Activated CD4-positive, alpha-beta T cell treated with anti-CD3 and anti-CD28 coated beads for 4 hours (primary cell): ENCODE measurements around the gene ESRRB.

Experiments used
- DNase-seq, 2 donors: peaks; one replicate each; pipeline ENCODE4 v3.0.0-alpha.2; 2020

ESRRB gene

DNA sequence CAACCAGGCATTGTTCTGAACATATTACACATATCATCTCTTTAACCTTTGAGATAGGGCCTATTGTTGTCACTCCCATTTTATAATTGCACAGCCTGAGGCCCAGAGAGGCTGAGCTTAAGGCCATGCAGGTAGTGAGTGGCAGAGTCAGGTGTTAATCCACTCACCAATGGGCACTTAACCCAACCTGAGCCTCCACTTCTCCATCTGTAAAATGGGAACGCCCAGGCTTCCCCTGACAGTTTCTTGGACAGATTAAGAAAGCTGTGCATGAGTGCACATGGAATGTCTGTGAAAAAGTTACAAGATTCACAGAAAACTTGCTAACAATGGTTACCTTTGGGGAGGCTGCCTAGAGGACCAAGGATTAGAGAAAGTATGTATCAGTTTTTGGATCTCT is 32.9 kb downstream of the ESRRB start:
- DNase-seq = no peak

DNA sequence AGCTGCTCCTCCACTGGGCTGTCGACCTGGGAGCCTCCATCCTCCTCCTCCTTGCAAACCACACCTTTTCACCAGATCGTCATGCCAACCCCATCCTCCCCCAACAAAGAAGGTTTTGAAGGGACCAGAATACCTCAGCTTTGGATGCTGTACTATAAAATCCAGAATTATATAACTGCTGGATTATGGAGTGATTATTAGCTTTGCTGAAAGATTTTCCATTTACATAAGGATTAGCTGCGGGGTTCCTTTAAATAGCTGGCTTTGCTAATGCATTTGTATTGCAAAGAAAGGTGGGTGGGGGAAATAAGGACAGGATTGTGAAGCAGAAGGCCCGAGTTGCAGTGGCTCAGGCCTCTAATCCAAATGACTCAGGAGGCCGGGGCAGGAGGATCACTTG is 36.6 kb downstream of the ESRRB start:
- DNase-seq = no peak

DNA sequence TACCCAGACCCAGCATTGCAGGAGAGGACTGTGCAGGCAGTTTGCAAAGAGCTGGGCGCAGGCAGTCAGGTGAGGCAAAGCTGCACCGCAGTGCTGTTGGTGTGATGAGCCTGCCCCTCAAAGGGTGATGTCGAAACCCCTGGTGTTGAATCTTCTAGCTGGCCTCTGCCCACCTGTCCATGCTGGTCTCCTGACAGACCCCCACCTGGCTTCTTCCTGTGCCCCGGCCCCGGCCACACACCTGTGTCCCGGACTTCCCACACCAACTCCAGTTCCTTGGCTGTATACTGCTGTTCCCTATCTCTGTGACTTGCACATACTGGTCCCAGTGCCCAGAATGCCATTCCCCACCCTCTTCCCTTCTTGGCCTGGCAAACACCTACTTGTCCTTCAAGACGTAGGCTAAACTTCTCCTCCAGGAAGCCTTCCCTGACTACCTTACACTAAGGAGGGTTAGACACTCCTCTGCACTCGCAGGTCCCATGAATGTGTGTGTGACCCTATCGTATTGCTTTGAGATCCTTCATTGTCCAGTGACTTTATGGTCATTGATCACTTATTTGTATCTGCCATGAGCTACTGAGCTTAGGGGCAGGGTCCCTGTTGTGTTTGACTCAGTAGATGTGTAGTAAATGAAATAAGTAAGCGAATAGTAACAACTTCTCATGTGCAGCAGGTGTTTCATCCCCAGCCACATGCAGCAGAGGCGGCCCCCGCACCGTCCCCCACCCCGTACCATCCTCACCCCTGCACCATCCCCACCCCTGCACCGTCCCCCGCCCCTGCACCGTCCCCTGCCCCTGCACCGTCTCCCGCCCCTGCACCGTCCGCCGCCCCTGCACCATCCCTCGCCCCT is 37.4 kb downstream of the ESRRB start:
- no peak for DNase-seq

DNA sequence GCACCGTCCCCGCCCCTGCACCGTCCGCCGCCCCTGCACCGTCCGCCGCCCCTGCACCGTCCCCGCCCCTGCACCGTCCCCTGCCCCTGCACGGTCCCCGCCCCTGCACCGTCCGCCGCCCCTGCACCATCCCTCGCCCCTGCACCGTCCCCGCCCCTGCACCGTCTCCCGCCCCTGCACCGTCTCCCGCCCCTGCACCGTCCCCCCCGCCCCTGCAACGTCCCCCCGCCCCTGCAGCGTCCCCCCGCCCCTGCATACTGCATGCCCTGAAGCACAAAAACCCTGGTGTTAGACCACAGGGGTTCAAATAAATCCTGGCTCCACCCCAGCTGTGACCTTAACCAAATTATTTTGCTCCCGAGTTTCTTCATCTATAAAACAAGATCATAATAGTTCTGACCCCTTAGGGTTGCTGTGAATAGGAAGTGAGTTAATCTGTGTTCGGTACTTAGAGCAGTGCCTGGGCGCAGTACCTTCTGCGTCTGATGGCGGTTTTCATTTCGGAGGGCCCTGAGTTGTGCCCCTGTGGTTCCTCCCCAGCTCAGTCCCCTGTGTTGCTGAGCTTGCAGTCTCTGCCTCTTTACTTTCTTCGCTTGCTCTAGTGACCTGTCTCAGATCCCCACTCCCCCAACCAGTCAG is 38.1 kb downstream of the ESRRB start:
- no peak for DNase-seq

DNA sequence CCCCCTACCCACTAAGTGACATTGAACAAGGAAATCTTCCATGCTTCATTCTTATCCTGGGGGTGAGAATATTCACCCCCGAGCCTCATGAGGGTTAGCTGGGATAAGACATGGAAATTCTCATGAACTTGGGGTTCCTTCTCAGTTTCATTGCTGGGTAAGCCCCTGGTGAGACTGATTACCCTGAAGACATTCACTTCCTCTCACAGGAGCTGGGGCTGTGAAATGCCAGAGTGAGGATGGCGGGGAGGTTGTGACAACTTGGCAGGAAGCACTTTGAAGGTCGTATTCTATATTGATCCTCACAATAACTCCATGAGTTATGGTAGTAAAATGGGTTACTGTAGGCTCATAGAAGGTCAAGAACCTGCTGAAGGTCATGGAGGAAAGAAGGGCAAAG is 43.5 kb downstream of the ESRRB start:
- DNase-seq = no peak

DNA sequence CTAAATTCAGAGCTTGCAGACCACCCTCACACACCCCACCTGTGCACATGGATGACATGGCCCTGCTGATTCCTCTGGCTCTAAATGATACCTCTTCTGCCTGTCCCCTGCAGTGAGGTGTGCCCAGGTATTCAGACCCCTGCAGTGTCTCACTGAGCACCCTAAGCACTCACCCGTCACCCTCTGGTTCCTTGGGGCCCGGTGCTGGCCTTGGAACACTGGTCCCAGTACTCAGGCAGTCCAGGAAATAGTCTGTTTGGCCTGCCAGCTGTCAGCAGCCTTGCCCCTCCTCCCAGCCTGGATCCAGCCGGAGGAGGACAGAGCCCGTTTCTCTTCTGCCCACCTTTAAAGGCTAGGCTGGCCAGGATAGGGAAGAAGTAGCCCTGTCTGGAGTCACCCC is 44.9 kb downstream of the ESRRB start:
- DNase-seq = no peak

DNA sequence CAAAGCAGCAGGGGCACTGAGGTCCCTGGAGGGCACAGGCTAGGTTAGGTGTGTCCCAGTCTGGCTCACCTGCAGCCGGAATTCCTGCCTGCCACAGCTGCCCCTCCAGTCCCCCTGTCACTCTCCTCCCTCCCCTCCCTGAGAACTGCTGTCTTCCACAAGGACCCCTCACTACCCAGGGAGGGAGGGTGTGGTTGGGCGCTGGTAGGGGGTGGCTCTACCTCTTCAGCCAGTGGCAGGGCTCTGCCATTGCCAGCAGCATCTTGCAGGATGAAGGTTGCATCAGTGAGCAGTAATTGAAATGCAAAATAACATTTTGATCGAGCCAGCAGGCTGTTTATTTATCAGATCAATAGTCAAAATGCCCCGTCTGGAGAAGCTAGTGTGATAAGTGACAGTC is 45.7 kb downstream of the ESRRB start:
- no peak for DNase-seq

DNA sequence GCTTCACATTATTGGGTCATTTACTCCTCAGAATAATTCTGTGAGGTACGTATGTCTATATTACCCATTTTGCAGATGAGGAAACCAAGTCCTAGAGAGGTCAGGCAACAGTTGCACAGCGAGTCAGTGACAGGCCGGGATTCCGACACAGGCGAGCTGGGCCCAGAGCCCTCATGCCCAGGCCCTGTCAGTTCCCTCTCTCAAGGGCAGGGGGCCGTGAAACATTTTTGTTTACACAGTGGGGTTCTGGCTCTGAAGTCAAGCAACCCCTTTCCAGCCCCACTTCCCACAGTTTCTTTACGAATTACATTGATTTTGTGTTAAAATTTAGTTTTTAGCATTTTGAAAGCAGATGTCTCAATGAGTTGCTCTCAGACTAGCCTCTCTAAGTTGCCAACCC is 46.7 kb downstream of the ESRRB start:
- DNase-seq = no peak

DNA sequence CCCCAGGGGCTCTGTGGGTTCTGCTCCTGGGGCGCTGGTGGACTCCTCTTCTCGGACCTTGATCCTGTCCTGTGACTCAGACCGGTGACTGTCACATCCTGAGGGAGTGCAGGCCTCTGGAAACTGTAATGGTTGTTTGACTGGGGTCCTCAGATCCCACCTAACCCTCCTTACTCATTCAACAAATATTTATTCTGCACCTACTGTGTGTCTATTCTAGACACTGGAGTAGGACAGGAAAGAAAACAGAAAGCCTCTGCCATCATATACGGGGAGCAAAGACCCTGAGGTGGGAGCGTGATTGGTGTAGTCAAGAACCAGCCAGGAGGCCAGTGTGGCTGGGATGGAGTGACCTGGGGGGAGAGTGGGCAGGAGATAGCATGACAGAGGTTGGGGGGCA is 47.6 kb downstream of the ESRRB start:
- no peak for DNase-seq

DNA sequence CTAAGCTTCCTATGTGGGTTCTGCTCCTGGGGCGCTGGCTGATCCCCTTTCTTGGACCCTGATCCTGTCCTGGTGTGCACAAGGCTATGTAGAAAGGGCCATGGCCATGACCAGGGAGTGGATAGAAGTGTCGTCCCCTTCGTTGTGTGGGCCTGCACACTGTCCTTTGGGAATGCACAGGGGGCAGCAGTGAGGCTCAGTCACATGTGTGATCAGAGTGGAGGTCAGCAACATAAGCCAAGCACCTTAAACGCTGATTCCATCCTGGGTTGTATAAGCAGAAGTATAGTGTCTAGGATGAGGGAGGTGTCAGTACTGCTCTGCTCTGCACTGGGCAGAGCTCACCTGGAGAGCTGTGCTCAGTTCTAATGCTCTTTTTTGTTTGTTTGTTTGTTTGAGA is 48.4 kb downstream of the ESRRB start:
- DNase-seq = no peak

DNA sequence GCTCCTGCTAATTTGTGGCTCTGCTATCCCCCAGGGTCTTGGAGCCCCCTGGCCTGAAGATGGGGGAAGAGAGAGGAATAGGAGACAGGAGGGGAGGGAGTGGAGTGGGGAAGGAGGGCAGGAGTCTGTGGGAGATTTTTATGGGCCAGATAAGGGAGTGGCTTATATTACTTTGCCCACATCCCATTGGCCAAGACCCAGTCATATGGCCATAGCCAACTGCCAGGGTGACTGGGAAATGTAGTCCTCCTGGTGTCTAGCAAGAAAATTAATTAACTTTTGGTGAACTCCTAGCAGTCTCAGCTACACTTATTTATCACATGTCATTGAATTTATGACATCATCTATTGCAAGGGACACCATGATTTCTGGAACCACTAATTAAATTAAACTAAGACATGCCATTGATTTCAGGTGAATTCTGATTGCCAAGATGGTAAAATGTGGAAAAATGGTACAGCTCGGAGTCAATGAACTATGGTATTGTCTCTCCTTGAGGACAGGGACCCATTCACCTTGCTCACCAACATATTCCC is 50.3 kb downstream of the ESRRB start:
- no peak for DNase-seq

DNA sequence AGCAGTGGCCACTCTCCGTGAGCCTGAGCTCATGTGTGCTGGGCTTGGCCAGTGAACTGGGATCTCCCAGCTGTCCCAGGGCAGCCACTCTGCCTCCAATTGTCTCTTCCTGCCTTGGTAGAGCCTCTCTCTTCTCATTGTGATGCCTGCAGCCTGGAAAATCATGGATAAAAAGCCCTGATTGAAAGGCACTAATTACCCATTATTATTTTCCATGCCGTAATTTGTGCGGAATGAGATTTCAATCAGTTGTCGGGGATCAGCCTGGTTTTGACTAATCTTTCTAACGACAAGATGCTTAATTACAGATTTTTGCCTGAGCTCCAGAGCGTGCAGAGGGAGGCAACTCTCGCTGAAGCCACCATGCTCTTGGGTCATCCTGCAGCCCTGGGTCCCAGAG is 52.7 kb downstream of the ESRRB start:
- DNase-seq = no peak

DNA sequence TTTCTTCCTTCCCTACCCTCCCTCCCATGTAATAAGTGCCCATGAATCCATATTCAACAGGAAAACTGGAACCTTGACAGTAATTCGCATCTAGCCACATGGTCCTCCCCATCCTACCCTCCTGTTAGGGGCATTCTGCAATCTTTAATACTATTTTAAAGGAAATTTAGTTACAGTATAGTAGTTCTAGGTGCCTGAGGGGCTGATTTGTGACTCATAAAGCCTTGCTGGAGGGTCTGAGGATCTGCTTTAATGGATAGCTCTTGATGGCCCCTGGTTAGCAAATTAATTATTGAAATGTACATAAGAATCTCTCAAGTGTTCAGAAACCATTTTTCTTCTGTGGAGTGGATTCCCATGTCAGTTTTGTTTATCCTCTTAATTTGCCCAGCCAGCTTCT is 54.1 kb downstream of the ESRRB start:
- no peak for DNase-seq

DNA sequence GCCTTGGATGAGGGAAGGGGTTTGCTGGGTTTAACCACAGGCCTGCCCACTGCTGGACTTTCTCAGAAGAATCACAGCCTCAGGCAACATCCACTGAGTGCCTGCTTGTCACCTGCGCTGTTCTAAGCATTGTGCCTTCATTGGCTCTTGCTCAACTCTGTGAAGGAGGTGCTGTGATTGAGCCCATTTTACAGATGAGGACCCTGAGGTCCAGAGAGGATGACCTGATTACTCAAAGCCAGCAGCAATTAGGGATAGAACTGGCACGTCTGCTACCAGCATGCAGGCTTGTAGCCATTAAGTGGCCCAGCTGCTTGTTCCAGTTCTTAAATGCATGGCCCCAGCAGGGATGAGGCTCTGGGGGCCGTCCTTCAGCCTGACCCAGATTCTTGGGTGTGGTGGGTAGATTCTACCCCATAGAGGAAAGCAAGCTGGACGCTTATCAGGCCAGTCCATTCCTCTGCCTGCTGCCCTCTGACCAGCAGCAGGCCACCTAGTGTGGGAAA is 54.6 kb downstream of the ESRRB start:
- no peak for DNase-seq

DNA sequence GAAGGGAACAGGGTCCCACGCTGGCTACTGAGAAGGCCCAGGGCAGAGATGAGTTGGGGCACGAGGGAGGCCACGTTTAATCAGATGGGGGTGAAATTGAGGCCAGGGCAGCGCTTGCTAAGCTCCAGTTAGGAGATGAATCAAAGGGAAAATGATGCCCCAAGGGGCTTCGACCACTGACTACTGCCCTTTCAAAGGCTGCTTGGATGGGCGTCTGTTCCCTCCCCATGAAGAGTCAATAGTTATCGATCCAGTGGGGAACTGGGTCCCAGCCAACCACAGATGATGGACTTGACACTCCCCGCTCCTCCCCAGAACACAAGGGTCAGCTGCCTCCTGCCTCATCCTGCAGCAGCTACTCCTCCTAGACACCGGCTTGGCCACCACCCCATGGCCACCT is 55.6 kb downstream of the ESRRB start:
- DNase-seq = no peak

DNA sequence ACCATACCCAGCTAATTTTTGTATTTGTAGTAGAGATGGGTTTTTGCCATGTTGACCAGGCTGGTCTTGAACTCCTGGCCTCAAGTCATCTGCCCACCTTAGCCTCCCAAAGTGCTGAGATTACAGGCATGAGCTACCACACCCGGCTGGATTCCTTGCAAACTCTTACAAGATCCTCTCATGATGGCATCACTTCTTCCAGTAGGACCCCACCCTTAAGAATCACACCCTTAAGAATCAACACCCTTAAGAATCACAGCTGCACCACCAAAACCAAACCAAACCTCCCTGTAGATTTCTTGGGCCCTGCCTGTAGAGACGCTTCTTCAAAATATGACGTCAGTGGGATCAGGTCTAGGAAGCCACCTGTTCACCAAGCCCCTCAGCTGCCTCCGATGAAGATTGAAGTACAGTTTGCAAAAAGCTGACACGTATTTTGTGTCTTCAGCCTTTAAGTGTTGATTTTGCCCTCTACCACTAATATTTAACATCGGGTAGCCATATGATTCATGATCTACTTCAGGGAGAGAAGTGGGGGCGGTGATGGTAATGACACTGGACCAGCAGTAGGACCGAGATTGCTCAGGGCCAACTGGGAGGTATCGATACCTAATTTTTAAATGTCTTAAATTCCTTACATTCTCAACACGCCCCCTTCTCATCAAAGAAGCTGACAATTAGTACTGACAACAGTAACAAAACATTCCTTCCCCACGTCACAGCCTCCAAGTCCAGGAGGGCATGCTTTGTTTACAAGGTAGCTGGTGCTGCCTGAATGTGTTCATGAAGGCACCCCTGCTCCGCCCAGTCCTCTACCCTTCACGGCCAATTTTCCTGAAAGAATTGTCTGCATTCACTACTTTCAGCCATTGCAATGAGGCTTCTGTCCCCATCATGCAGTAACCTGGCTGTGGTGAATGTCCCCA is 57.2 kb downstream of the ESRRB start:
- DNase-seq = no peak

DNA sequence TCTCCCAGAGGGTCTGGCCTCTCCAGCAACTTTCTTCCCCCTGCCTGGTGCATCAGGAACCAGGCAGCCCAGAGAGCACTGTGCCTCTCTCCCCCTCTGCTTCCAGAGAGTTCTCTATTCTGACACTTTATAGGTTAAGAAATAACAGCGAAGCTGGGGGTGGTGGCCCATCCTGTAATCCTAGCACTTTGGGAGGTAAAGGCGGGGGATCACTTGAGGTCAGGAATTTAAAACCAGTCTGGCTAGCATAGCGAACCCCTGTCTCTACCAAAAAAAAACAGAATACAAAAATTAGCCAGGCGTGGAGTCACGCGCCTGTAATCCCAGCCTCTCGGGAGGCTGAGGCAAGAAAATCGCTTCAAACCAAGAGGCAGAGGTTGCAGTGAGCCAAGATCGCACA is 58.3 kb downstream of the ESRRB start:
- no peak for DNase-seq

DNA sequence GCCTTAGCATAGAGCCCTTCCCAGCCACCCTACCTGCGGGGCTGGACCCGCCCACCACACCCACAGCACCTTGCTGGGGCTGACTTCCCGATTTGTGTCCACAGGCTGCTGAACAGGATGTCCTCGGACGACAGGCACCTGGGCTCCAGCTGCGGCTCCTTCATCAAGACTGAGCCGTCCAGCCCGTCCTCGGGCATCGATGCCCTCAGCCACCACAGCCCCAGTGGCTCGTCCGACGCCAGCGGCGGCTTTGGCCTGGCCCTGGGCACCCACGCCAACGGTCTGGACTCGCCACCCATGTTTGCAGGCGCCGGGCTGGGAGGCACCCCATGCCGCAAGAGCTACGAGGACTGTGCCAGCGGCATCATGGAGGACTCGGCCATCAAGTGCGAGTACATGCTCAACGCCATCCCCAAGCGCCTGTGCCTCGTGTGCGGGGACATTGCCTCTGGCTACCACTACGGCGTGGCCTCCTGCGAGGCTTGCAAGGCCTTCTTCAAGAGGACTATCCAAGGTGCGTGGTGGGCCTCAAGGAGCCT is 63.4 kb downstream of the ESRRB start:
- no peak for DNase-seq

DNA sequence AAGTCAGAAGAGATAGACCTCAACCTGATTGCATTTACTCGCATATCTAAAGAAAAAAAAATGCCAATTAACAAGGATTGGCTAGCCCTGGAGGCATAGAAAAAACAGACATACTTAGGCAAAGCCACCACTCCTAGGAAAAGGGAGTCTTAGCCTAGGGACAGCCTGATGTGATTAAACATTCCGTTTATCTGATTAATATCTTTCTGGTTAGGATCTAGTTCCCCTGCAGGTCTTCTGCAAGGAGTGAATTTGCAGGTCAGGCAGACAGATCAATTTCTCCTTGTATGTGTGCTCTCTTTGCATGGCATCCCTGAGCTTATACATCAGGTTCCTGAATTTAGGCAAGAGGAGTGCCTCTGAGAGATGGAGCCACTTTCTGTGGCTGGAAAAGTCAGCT is 70.5 kb downstream of the ESRRB start:
- no peak for DNase-seq

DNA sequence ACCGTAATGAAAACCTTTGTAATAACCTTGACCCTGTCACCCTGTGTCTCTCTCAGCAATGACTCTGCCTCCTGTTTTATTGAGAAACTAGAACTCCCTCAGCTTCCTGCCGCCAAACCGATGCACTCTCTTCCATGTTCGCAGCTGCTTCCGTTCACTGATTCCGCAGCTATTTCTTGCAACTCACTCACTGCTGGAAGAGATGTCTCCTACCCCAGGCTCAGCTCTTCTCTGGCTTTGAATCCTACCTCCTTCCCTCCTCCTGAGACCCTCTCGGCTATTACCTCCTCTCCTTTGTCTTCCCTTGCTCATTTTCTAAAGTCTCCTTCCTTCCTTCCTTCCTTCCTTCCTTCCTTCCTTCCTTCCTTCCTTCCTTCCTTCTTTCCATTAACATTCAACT is 71.0 kb downstream of the ESRRB start:
- DNase-seq = no peak

DNA sequence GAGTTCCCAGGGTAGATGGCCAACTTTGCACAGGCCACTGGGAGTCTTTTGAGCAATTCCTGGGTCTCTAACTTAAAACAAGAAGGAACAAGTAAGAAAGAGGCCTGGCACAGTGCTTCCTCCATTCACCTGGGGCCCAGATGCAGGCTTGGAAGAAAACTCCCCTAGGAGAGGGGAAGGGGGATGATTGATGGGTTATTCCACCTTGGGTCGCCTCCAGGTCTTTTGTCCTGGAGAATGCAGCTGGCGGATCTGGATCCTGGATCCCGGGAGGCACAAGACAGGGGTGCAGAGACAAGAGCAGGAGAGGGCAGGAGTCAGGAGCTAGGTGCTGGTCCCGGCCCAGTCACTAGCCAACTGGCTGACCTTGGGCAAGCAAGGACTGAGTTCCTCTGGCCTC is 74.5 kb downstream of the ESRRB start:
- no peak for DNase-seq

DNA sequence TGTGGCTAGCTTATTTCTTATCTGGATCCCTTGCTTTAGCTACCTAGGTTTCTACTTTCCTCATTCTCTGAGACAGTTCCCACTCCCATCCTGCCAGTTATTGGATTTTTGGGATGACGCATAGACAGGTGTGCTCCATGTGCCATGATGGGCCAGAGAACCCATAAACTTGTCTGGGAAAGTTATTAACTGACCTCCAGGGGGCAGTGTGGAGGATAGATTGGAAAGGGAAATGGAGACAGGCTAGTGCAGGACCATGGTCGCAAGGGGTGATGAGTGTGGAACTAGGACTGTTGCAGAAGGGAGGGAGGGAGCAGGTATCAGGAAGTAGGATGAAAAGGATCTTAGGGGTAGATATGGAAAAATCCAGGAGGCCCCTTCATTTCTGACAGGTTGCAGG is 80.3 kb downstream of the ESRRB start:
- peak in 1 of 2 donors; percentile 17 for DNase-seq
